Measurements from ENCODE around the gene SOX9.
"Not testable (repeated sequence)": the region's sequence is repeated elsewhere in the genome, so short reads cannot be mapped to it uniquely, and the experiment has no call there.

SOX9 gene

GRCh38 chr17:72111336-72111923 lies 9.4 kb upstream of the SOX9 start:
- no peak for FAIRE-seq

GRCh38 chr17:72111926-72112325 lies 8.9 kb upstream of the SOX9 start:
- FAIRE-seq = not testable (repeated sequence)

- no peak for FAIRE-seq
These were observed 7.1 kb upstream of the SOX9 start for GRCh38 chr17:72113751-72114150.

DNA sequence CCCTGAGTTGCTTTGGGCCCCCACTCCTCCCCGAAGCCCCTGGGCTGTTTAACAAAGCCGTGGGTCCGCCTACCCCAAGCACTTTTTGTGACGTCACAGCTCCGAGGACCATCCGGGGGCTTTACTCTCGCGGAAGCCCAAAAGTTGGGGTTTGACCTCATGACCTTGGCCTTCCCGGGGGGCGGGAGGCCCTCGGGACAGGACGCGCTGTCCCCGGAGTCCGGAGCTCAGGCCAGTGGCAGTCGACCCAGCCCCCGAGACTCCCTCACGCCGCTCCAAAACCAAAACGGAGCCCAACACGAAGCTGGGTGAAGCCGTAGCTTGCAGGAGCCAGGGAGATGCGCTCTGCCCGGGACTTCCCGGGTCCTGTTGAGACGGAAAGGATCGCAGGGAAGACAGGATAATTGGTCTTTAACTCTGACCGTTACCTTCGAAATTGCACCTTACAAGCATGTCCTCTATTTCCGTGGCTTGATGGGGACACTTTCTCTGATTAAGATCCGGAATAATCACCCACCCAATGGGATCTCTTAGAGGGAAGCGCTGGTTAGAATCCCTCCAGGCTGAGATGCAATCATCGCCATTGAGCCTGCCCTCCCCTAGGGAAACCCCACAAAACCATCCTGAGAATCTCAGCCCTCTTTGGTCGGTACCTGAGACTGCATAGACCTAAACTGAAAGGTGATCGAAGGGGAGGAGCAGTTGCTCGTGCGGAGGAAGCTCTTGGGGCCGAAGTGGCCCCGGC lies 4.9 kb upstream of the SOX9 start:
- FAIRE-seq = no peak

- no peak for FAIRE-seq
These were observed 3.9 kb upstream of the SOX9 start for GRCh38 chr17:72116661-72117521.

GRCh38 chr17:72117535-72118334 lies 3.1 kb upstream of the SOX9 start:
- no peak for FAIRE-seq

GRCh38 chr17:72118335-72119076 lies 2.3 kb upstream of the SOX9 start:
- FAIRE-seq = peak; percentile 83

GRCh38 chr17:72119077-72119872 lies 1.5 kb upstream of the SOX9 start:
- FAIRE-seq = no peak

DNA sequence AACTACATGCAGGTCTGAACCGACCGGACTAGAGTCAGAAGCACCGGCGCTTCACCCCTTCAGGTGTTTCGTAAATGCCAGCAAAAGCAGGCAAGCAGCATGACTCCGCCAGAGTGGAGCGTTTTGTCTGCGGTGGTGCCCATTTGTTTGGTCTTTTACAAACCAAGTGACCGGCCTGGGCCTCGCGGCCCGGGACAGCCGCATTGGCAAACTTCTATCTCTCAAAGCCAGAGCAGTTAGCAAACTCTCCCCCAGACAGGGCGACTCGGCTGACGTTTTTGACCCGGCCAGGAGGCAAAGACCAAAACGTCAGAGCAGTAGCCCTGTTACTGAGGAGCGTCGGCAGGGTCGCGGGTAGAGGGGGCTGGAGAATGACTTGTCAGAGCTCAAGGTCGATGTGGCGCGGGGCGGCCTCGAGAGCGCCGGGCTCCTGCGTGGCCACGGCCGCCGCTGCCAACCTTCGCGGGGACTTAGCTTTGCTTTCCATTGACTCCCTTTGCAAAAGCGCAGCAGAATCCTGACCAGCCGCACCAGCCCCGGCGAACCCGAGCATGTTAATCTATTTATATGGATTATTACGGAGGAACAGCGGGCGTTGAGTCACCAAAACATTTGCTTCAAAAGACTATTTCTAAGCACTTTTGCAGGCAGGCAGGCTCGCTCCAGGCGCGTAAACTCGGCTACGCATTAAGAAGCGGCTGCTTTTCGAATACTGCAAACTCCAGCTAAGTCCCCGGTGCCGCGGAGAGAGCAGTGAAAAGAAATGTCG lies 763 bp upstream of the SOX9 start:
- no peak for FAIRE-seq

- no peak for FAIRE-seq
These were observed 567 bp downstream of the SOX9 start for GRCh38 chr17:72121164-72122009.

DNA sequence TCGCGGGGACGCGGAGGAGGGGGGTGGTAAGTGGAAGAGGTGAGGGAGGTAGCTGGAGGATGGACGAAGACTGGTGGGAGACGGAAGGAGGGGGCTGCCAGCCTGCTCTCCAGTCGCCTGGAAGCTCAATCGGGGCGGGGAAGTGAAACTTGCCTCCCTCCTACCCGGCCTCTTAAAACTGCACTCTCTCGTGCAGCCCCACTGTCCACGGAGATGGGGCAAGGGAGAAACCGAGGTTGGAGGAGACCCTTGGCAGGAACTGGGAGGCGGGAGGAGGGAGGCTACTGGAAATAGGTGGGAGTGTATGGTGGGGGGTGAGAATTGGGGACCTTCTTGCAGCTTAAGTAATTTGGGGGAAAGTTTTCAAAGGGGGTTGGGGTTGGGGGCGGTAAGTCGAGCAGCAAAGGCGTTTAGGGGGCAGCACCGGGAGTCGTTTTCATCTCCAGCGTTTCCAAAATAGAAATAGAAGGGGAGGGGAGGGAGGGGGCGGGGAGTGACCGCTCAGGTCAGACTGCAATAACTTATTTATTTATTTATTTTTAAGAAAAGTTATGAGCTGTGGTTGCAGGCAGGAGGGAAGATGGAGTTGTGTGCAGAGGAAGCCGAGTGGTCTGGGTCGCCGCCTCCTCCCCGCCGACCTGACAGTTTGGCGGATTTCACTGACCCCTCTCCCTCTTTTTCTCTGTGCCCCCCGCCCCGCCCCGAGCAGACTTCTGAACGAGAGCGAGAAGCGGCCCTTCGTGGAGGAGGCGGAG lies 1.4 kb downstream of the SOX9 start:
- FAIRE-seq = no peak

DNA sequence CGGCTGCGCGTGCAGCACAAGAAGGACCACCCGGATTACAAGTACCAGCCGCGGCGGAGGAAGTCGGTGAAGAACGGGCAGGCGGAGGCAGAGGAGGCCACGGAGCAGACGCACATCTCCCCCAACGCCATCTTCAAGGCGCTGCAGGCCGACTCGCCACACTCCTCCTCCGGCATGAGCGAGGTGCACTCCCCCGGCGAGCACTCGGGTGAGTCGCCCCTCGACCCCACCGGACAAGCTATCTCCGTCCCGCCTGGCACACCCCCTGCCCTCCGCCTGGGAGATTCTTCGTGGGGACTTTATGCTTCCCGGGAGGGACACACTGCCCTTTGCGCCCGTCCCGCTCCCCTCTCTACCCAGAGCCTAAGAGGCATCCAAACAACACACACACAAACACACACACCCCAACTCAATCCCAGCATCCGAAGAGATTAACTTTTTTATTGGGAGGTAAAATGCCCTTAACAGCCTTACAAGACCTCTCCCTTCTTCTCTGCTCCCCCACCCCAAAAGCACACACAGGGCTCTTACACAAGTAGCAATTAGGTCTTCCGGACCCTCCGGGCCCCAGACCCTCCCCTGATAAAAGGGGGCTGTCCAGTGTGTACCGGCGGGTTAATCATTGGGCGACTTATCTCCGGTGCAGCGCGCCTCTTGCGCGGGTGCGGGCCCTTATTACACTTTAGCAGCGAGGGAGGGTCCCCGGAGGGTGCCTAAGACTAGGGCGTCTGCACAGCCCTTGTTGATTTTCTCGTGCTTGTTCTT lies 2.1 kb downstream of the SOX9 start:
- no peak for FAIRE-seq

DNA sequence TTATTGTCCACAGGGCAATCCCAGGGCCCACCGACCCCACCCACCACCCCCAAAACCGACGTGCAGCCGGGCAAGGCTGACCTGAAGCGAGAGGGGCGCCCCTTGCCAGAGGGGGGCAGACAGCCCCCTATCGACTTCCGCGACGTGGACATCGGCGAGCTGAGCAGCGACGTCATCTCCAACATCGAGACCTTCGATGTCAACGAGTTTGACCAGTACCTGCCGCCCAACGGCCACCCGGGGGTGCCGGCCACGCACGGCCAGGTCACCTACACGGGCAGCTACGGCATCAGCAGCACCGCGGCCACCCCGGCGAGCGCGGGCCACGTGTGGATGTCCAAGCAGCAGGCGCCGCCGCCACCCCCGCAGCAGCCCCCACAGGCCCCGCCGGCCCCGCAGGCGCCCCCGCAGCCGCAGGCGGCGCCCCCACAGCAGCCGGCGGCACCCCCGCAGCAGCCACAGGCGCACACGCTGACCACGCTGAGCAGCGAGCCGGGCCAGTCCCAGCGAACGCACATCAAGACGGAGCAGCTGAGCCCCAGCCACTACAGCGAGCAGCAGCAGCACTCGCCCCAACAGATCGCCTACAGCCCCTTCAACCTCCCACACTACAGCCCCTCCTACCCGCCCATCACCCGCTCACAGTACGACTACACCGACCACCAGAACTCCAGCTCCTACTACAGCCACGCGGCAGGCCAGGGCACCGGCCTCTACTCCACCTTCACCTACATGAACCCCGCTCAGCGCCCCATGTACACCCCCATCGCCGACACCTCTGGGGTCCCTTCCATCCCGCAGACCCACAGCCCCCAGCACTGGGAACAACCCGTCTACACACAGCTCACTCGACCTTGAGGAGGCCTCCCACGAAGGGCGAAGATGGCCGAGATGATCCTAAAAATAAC lies 3.0 kb downstream of the SOX9 start:
- FAIRE-seq = no peak

GRCh38 chr17:72124438-72124775 lies 3.6 kb downstream of the SOX9 start:
- FAIRE-seq = no peak

- FAIRE-seq = no peak
These were observed 4.4 kb downstream of the SOX9 start for GRCh38 chr17:72125226-72125651.

DNA sequence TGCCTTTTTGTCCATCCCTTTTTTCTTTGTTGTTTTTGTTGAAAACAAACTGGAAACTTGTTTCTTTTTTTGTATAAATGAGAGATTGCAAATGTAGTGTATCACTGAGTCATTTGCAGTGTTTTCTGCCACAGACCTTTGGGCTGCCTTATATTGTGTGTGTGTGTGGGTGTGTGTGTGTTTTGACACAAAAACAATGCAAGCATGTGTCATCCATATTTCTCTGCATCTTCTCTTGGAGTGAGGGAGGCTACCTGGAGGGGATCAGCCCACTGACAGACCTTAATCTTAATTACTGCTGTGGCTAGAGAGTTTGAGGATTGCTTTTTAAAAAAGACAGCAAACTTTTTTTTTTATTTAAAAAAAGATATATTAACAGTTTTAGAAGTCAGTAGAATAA lies 4.9 kb downstream of the SOX9 start:
- FAIRE-seq = no peak

Measured in islet of Langerhans (tissue), 1 donor.